HepG2 (cell line): ENCODE measurements around the gene PAM16. TPM values are rescaled to one million over a fixed set of nuclear protein-coding genes. Genes with fewer than 3 reads are reported as not detected.

ENCODE experiments used
- HIC2 ChIP-seq: sonication (generic); formaldehyde crosslinking; IDR thresholded peaks from 2 replicates; pipeline ENCODE4 v1.9.0; 2022; ENCODE audit warnings: low read depth, missing genetic modification reagents
- STAT5B ChIP-seq: sonication (generic); formaldehyde crosslinking; IDR thresholded peaks from 2 replicates; pipeline ENCODE4 v1.4.0; 2020; ENCODE audit warnings: missing genetic modification reagents
- ZBTB7A ChIP-seq: sonication (generic); formaldehyde crosslinking; IDR thresholded peaks from 2 replicates; pipeline ENCODE4 v1.8.0; 2022; ENCODE audit warnings: mild to moderate bottlenecking, missing genetic modification reagents
- ZFP37 ChIP-seq: sonication (generic); formaldehyde crosslinking; IDR thresholded peaks from 2 replicates; pipeline ENCODE4 v1.4.0; 2020; ENCODE audit warnings: missing genetic modification reagents, borderline replicate concordance
- ZNF468 ChIP-seq: sonication (generic); formaldehyde crosslinking; IDR thresholded peaks from 2 replicates; pipeline ENCODE4 v1.8.0; 2022; ENCODE audit warnings: mild to moderate bottlenecking, moderate library complexity, missing genetic modification reagents
- ZNF609 ChIP-seq: sonication (generic); formaldehyde crosslinking; IDR thresholded peaks from 2 replicates; pipeline ENCODE4 v1.4.0; 2020; ENCODE audit warnings: mild to moderate bottlenecking, missing genetic modification reagents, borderline replicate concordance
- polyA plus RNA-seq, 8 experiments: library from polyadenylated mRNA; depleted of rRNA in 3 of 8; stranded (reverse) in 7 of 8; unstranded in 1 of 8; fragments of >200 nt; fragmentation: Illumina TruSeq in 4 of 8; extraction: Trizol in 4 of 8; gene quantifications; 2 replicates each; pipeline versions ENCODE4 v1.2.1 to v1.2.3, GENCODE V29; 2011 to 2016; ENCODE audit warnings: low read depth in 4 of 8, missing spikeins in 1 of 8, mixed read lengths in 1 of 8; ENCODE audit not compliant: insufficient read depth in 1 of 8
- total RNA-seq, 5 experiments: library from RNA; depleted of rRNA; stranded (reverse); fragments of >200 nt; fragmentation: Illumina TruSeq; extraction: Trizol; gene quantifications; 2 replicates each; pipeline ENCODE4 v1.2.3, GENCODE V29; 2016; ENCODE audit warnings: low read depth in 1 of 5

The PAM16 gene
- total and polyA plus RNA-seq, 2 of the 13 experiments (the other 11 are each of a cell fraction or from before 2014, with no cell fraction given), result 51.5 to 51.8 TPM

- no peak for TF ChIP-seq STAT5B (CRISPR knock-in tag)
- no peak for TF ChIP-seq ZFP37 (CRISPR knock-in tag)
- TF ChIP-seq HIC2, result no peak
- no peak for TF ChIP-seq ZNF468 (CRISPR knock-in tag)
- no peak for TF ChIP-seq ZBTB7A (CRISPR knock-in tag)
- no peak for TF ChIP-seq ZNF609 (CRISPR knock-in tag)
Measured at GRCh38 chr16:4318967-4319366, 32.2 kb downstream of the PAM16 start (continued).
